Hematopoietic multipotent progenitor cell treated with erythropoietin and hydrocortisone succinate and interleukin-3 and kit ligand, for 17 days (in vitro differentiated cells): ENCODE data around the gene SMC6.

Experiments
- DNase-seq: peaks from one replicate; pipeline ENCODE4 v3.0.0-alpha.2; 2015; ENCODE audit warnings: low spot score

Gene SMC6

GRCh38 chr2:17710547-17711248 lies 42.9 kb downstream of the SMC6 start:
- DNase-seq = no peak

GRCh38 chr2:17709897-17710296 lies 43.7 kb downstream of the SMC6 start:
- no peak for DNase-seq

- no peak for DNase-seq
These were observed 45.1 kb downstream of the SMC6 start for GRCh38 chr2:17708501-17708900.

GRCh38 chr2:17706845-17707244 lies 46.8 kb downstream of the SMC6 start:
- no peak for DNase-seq

GRCh38 chr2:17690776-17691175 lies 62.8 kb downstream of the SMC6 start:
- DNase-seq = no peak

GRCh38 chr2:17689010-17689409 lies 64.6 kb downstream of the SMC6 start:
- no peak for DNase-seq

GRCh38 chr2:17688600-17688999 lies 65.0 kb downstream of the SMC6 start:
- DNase-seq = no peak

- DNase-seq = no peak
These were observed 69.6 kb downstream of the SMC6 start for GRCh38 chr2:17683981-17684380.

GRCh38 chr2:17682098-17682857 lies 71.3 kb downstream of the SMC6 start:
- DNase-seq = no peak

GRCh38 chr2:17680119-17680518 lies 73.5 kb downstream of the SMC6 start:
- DNase-seq = no peak

- DNase-seq = no peak
These were observed 78.8 kb downstream of the SMC6 start for GRCh38 chr2:17674817-17675216.

- DNase-seq = no peak
These were observed 80.9 kb downstream of the SMC6 start for GRCh38 chr2:17672583-17673317.

GRCh38 chr2:17667898-17668297 lies 85.7 kb downstream of the SMC6 start:
- no peak for DNase-seq

GRCh38 chr2:17664534-17664933 lies 89.1 kb downstream of the SMC6 start:
- no peak for DNase-seq

GRCh38 chr2:17662723-17663122 lies 90.9 kb downstream of the SMC6 start:
- no peak for DNase-seq

- no peak for DNase-seq
These were observed 92.2 kb downstream of the SMC6 start for GRCh38 chr2:17661460-17661859.

GRCh38 chr2:17660219-17660618 lies 93.4 kb downstream of the SMC6 start:
- no peak for DNase-seq

- no peak for DNase-seq
These were observed 95.3 kb downstream of the SMC6 start for GRCh38 chr2:17658251-17658843.

- DNase-seq = no peak
These were observed 95.9 kb downstream of the SMC6 start for GRCh38 chr2:17657759-17658158.

GRCh38 chr2:17652681-17653394 lies 100.8 kb downstream of the SMC6 start:
- DNase-seq = no peak

- DNase-seq = no peak
These were observed 104.6 kb downstream of the SMC6 start for GRCh38 chr2:17649026-17649425.

- no peak for DNase-seq
These were observed 105.0 kb downstream of the SMC6 start for GRCh38 chr2:17648581-17648980.
